Endometrial microvascular endothelial cells (primary cell): ENCODE measurements around the gene CRB2. TPM values are rescaled to one million over a fixed set of nuclear protein-coding genes. Genes with fewer than 3 reads are reported as not detected.

Experiments used
- in situ Hi-C: cut with HindIII; loops from 2 replicates; pipeline ENCODE4 v1.10.0; 2017; ENCODE audit warnings: low sequenced_read_pairs, low pct_unique_long_range_greater_than_20kb; ENCODE audit errors: inconsistent ontology term
- total RNA-seq: library from RNA; depleted of rRNA; stranded (reverse); fragments of >200 nt; gene quantifications from one replicate; pipeline ENCODE4 v1.2.3, GENCODE V29; 2015; ENCODE audit errors: inconsistent ontology term

Gene CRB2
- total RNA-seq, 1 donor from 2014 or later, result not detected

GRCh38 chr9:123373447-123373923 lies 17.5 kb downstream of the CRB2 start:
- in situ Hi-C loops, result no loop called here

GRCh38 chr9:123373946-123374345 lies 17.9 kb downstream of the CRB2 start:
- in situ Hi-C loops, result no loop called here

- in situ Hi-C loops, result no loop called here
These were observed 19.6 kb downstream of the CRB2 start for GRCh38 chr9:123375469-123376132.

- in situ Hi-C loops, result no loop called here
These were observed 20.4 kb downstream of the CRB2 start for GRCh38 chr9:123376218-123377071.

- in situ Hi-C loops, result no loop called here
These were observed 21.4 kb downstream of the CRB2 start for GRCh38 chr9:123377211-123377971.

GRCh38 chr9:123378025-123378424 lies 22.0 kb downstream of the CRB2 start:
- in situ Hi-C loops, result no loop called here

- in situ Hi-C loops, result no loop called here
These were observed 23.1 kb downstream of the CRB2 start for GRCh38 chr9:123378956-123379660.

GRCh38 chr9:123380852-123381705 lies 25.1 kb downstream of the CRB2 start:
- in situ Hi-C loops, result no loop called here

GRCh38 chr9:123382653-123383511 lies 26.9 kb downstream of the CRB2 start:
- in situ Hi-C loops, result no loop called here

GRCh38 chr9:123383512-123384170 lies 27.6 kb downstream of the CRB2 start:
- in situ Hi-C loops, result no loop called here

GRCh38 chr9:123387686-123388085 lies 31.7 kb downstream of the CRB2 start:
- in situ Hi-C loops, result no loop called here

- in situ Hi-C loops, result no loop called here
These were observed 33.1 kb downstream of the CRB2 start for GRCh38 chr9:123389070-123389469.

GRCh38 chr9:123389698-123390097 lies 33.7 kb downstream of the CRB2 start:
- in situ Hi-C loops, result no loop called here

GRCh38 chr9:123390337-123391135 lies 34.5 kb downstream of the CRB2 start:
- in situ Hi-C loops, result no loop called here

GRCh38 chr9:123391233-123391632 lies 35.2 kb downstream of the CRB2 start:
- in situ Hi-C loops, result no loop called here

- in situ Hi-C loops, result no loop called here
These were observed 35.9 kb downstream of the CRB2 start for GRCh38 chr9:123391946-123392345.
